HG03460 (cell line): Measurements from ENCODE around the gene PDGFA.

ENCODE experiments used
- ATAC-seq: cut with Tn5 transposase; IDR thresholded peaks from one replicate; pipeline ENCODE4 v1.9.1; 2021; ENCODE audit not compliant: unreplicated experiment

PDGFA gene

GRCh38 chr7:517774-518629, 1.6 kb downstream of the PDGFA start:
- no peak for ATAC-seq

GRCh38 chr7:516606-517456, 2.8 kb downstream of the PDGFA start:
- no peak for ATAC-seq

- ATAC-seq, result no peak
Observed at GRCh38 chr7:516216-516605, 3.4 kb downstream of the PDGFA start.

GRCh38 chr7:515628-516027, 4.0 kb downstream of the PDGFA start:
- ATAC-seq, result no peak

- no peak for ATAC-seq
Observed at GRCh38 chr7:514651-515598, 4.7 kb downstream of the PDGFA start.

- ATAC-seq, result no peak
Observed at GRCh38 chr7:514242-514641, 5.4 kb downstream of the PDGFA start.

- ATAC-seq, result no peak
Observed at GRCh38 chr7:513521-514166, 6.0 kb downstream of the PDGFA start.

GRCh38 chr7:512541-513311, 6.9 kb downstream of the PDGFA start:
- ATAC-seq, result no peak

- no peak for ATAC-seq
Observed at GRCh38 chr7:512146-512510, 7.5 kb downstream of the PDGFA start.

GRCh38 chr7:511476-512145, 8.0 kb downstream of the PDGFA start:
- no peak for ATAC-seq

- no peak for ATAC-seq
Observed at GRCh38 chr7:510782-511281, 8.8 kb downstream of the PDGFA start.

GRCh38 chr7:510131-510481, 9.5 kb downstream of the PDGFA start:
- no peak for ATAC-seq

GRCh38 chr7:509426-510130, 10.1 kb downstream of the PDGFA start:
- no peak for ATAC-seq

GRCh38 chr7:508461-509170, 11.0 kb downstream of the PDGFA start:
- no peak for ATAC-seq

- no peak for ATAC-seq
Observed at GRCh38 chr7:507623-508300, 11.9 kb downstream of the PDGFA start.

- no peak for ATAC-seq
Observed at GRCh38 chr7:506921-507622, 12.6 kb downstream of the PDGFA start.

GRCh38 chr7:506391-506831, 13.2 kb downstream of the PDGFA start:
- no peak for ATAC-seq
